ENCODE results near the gene P3H1. TPM values are rescaled to one million over a fixed set of nuclear protein-coding genes. Genes with fewer than 3 reads are reported as not detected.

The P3H1 gene
- total RNA-seq, 1 experiment from 2014 or later = 32.9 TPM

DNA sequence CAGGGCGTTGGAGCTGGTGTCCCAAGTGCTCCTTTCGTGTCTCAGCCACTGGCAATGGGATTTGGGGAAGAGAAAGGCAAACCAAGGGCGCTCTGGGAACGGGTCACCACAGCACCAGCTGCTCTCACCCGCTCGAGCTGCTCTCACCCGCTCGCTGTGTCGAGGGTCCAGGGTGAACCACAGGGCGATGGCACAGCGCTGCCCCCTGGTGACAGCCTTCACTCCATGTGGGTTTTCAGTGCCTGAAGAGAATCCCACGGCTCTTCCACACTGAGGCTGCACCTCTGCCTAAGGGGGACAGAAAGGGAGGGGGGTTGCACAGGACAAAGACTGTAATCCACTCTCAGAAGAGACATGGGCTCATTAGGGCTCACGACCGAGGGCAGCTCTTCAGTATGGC lies 19.7 kb downstream of the P3H1 start:
- POLR2A ChIA-PET = no interaction called here
- Histone ChIP-seq H3K36me3 (ENCODE audit: control insufficient read depth in 1 of 2, insufficient read depth in 2 of 2, low read length in 2 of 2) (peaks cover 4 to 14% of the 10 kb centered on the region in 2 experiments; a peak in 2 of 4 replicates), H3K27ac (ENCODE audit: low read depth, low read length) (no peak overlapping the region)

More for the DNA sequence above, 19.7 kb downstream of the P3H1 start:
- ChIA-PET RAD21 (ENCODE audit: low non-redundant PET in 1 of 2, low total read pairs in 2 of 2, uncharacterized antibody in 2 of 2, unreplicated experiment in 2 of 2) (no interaction called here), CTCF (interaction anchor here (1.6 to 2.8 kb wide), 2 partner anchors 10 to 169 kb away, joined by 8 to 12 read pairs; no protein-coding TSS in a partner anchor)
- Histone ChIP-seq H4K20me1 (ENCODE audit: insufficient read depth) (no peaks in the 10 kb centered on the region), H3K9me3 (ENCODE audit: control insufficient read depth in 1 of 2, insufficient read depth in 1 of 2, low read depth in 1 of 2, low read length in 2 of 2) (no peaks in the 10 kb centered on the region), H3K9me2 (ENCODE audit: insufficient read depth) (no peaks in the 10 kb centered on the region), H3K79me2 (ENCODE audit: insufficient read depth, low read length) (no peaks in the 10 kb centered on the region), H2AFZ (ENCODE audit: low read depth, low read length, poor library complexity, severe bottlenecking) (no peak overlapping the region), H3K4me2 (ENCODE audit: low read length) (no peak overlapping the region), H3K4me3 (replicated peaks in 1 of 2; ENCODE audit: low read depth in 1 of 2, low read length in 2 of 2) (no peak overlapping the region), H3K9ac (ENCODE audit: low read length) (no peak overlapping the region), H3K27me3 (ENCODE audit: insufficient read depth, low read length) (no peaks in the 10 kb centered on the region), H3K4me1 (ENCODE audit: control insufficient read depth in 1 of 2, insufficient read depth in 2 of 2, low read length in 2 of 2) (no peaks in the 10 kb centered on the region)
- TF ChIP-seq RAD21 (IDR thresholded peaks at IDR 0.05; ENCODE audit: low read depth) = peak; percentile 75
- TF ChIP-seq EGR1 (IDR thresholded peaks at IDR 0.05; ENCODE audit: low read depth) = no peak
- TF ChIP-seq POLR2A (IDR thresholded peaks at IDR 0.05; ENCODE audit: borderline replicate concordance, extremely low read depth, insufficient read depth, insufficient read length) = no peak
- TF ChIP-seq CBX3 (IDR thresholded peaks at IDR 0.05; ENCODE audit: low read depth) = no peak
- no peak for TF ChIP-seq ELF1 (IDR thresholded peaks at IDR 0.05; ENCODE audit: borderline replicate concordance, low read depth)
- TF ChIP-seq, protein P1, sequence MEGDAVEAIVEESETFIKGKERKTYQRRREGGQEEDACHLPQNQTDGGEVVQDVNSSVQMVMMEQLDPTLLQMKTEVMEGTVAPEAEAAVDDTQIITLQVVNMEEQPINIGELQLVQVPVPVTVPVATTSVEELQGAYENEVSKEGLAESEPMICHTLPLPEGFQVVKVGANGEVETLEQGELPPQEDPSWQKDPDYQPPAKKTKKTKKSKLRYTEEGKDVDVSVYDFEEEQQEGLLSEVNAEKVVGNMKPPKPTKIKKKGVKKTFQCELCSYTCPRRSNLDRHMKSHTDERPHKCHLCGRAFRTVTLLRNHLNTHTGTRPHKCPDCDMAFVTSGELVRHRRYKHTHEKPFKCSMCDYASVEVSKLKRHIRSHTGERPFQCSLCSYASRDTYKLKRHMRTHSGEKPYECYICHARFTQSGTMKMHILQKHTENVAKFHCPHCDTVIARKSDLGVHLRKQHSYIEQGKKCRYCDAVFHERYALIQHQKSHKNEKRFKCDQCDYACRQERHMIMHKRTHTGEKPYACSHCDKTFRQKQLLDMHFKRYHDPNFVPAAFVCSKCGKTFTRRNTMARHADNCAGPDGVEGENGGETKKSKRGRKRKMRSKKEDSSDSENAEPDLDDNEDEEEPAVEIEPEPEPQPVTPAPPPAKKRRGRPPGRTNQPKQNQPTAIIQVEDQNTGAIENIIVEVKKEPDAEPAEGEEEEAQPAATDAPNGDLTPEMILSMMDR (IDR thresholded peaks at IDR 0.05 in 2 of 3, conservative IDR thresholded peaks at IDR 0.05 in 1 of 3; ENCODE audit: borderline replicate concordance in 1 of 3, insufficient read depth in 1 of 3, low read depth in 2 of 3, low read length in 2 of 3) = peak; percentile 48 to 79 (median 74); a peak in 5 of 6 replicates
- no peak for TF ChIP-seq TCF7L2 (IDR thresholded peaks at IDR 0.05; ENCODE audit: borderline replicate concordance, extremely low read depth, insufficient read depth, insufficient read length)
- DNase-seq (ENCODE audit: low read depth, low spot score) (no peak), ATAC-seq (peak; percentile 81)
- no TSS peak for BruUV-seq (replicated peaks)
- intact Hi-C loops (cut with micrococcal nuclease) = loop anchor here (2.0 kb wide), 1 partner anchor 168 kb away; no protein-coding TSS in a partner anchor

All from HCT116 (cell line).